DMS 273 (cell line): Measurements from ENCODE around the gene RNF151.

Source experiments
- DNase-seq: peaks from one replicate; lab custom pipeline; 2025; ENCODE audit not compliant: unreplicated experiment; lab: John Stamatoyannopoulos, UW

Gene RNF151

GRCh38 chr16:1976216-1976520, 9.5 kb downstream of the RNF151 start:
- no peak for DNase-seq

- DNase-seq, result no peak
Measured at GRCh38 chr16:1976951-1977874, 10.6 kb downstream of the RNF151 start.

- DNase-seq, result no peak
Measured at GRCh38 chr16:1977875-1978268, 11.2 kb downstream of the RNF151 start.

- DNase-seq, result no peak
Measured at GRCh38 chr16:1978476-1979120, 11.9 kb downstream of the RNF151 start.

GRCh38 chr16:1979271-1980029, 12.8 kb downstream of the RNF151 start:
- DNase-seq, result peak; percentile 67

GRCh38 chr16:1980030-1980769, 13.5 kb downstream of the RNF151 start:
- peak; percentile 74 for DNase-seq

- DNase-seq, result no peak
Measured at GRCh38 chr16:1980770-1981087, 14.1 kb downstream of the RNF151 start.

- DNase-seq, result peak; percentile 65
Measured at GRCh38 chr16:1981398-1981836, 14.8 kb downstream of the RNF151 start, which contains the start of gene NOXO1. Gene NOXO1 (minus strand): TSS chr16:1981469. CDS start chr16:1981179, 290 bp downstream.

- peak; percentile 82 for DNase-seq
Measured at GRCh38 chr16:1982013-1982433, 15.4 kb downstream of the RNF151 start.

GRCh38 chr16:1982991-1983543, 16.4 kb downstream of the RNF151 start:
- no peak for DNase-seq

- peak; percentile 97 for DNase-seq
Measured at GRCh38 chr16:1983544-1984346, 17.1 kb downstream of the RNF151 start, which contains the start of gene GFER. Gene GFER (plus strand): TSS chr16:1984193. CDS start chr16:1984219, 26 bp downstream.

- peak; percentile 85 for DNase-seq
Measured at GRCh38 chr16:1984347-1985225, 17.9 kb downstream of the RNF151 start.

- no peak for DNase-seq
Measured at GRCh38 chr16:1985466-1986150, 19.0 kb downstream of the RNF151 start.

GRCh38 chr16:1987198-1987597, 20.5 kb downstream of the RNF151 start:
- DNase-seq, result no peak

- DNase-seq, result peak; percentile 75
Measured at GRCh38 chr16:1989209-1990100, 22.8 kb downstream of the RNF151 start, which contains the start of gene SYNGR3. Gene SYNGR3 (plus strand): TSS chr16:1989970. CDS start chr16:1990103, 133 bp downstream.

GRCh38 chr16:1990101-1990350, 23.4 kb downstream of the RNF151 start:
- no peak for DNase-seq
